ENCODE results near the gene NPHP4.

NPHP4 gene

GRCh38 chr1:5906116-5906515 is 86.1 kb downstream of the NPHP4 start:
- TF ChIP-seq CTCF (IDR thresholded peaks at IDR 0.05; ENCODE audit: borderline replicate concordance, control extremely low read depth, extremely low read depth, insufficient read depth, missing control alignments), result no peak
- in situ Hi-C loops (cut with MboI; ENCODE audit: low sequenced_read_pairs, unreplicated experiment), result loop anchor here (25.0 kb wide), 1 partner anchor 394 kb away; no protein-coding TSS in a partner anchor
- no peak for DNase-seq (ENCODE audit: low spot score)

DNA sequence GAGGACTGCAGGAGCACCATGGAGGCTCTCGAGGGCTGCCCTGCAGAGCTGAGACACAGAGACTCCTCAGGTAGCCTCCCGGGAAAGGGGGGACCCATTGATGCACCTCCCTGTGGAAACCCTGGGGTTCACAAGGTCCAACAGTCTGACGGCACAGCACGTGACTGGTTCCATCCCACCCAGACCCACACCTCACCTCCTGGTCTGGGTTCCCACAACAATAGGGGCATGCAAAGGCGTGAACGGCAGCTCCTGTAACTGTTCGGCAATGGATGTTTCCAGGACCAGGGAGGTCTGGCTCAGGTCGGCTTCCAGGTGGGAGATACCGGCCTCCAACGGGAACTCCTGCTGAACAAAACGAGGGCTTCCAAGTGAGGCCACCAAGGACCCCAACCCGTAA is 86.8 kb downstream of the NPHP4 start:
- no peak for DNase-seq (ENCODE audit: low spot score)
- TF ChIP-seq CTCF (IDR thresholded peaks at IDR 0.05; ENCODE audit: borderline replicate concordance, control extremely low read depth, extremely low read depth, insufficient read depth, missing control alignments), result no peak
- in situ Hi-C loops (cut with MboI; ENCODE audit: low sequenced_read_pairs, unreplicated experiment), result loop anchor here (25.0 kb wide), 1 partner anchor 393 kb away; no protein-coding TSS in a partner anchor

DNA sequence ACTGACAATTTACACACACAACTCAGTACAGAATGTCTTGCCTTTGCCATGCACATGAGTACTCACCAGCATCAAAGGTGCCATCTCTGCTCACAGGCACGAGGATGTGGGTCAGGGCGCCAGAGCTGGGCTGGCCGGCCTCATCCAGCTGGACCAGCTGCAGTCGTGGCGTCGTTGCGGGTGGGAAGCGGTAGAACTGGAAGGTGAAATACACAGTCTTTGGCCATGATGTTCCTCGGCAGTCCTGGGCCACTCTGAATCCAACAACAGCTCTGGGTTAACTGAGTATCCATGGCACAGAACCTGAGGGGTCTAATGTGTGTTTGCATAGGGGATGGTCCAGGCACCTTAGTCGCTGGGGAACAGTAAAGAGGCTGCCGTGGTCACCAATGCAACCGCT is 87.7 kb downstream of the NPHP4 start:
- no peak for DNase-seq (ENCODE audit: low spot score)
- in situ Hi-C loops (cut with MboI; ENCODE audit: low sequenced_read_pairs, unreplicated experiment), result loop anchor here (25.0 kb wide), 1 partner anchor 392 kb away; no protein-coding TSS in a partner anchor
- no peak for TF ChIP-seq CTCF (IDR thresholded peaks at IDR 0.05; ENCODE audit: borderline replicate concordance, control extremely low read depth, extremely low read depth, insufficient read depth, missing control alignments)

- no peak for TF ChIP-seq CTCF (IDR thresholded peaks at IDR 0.05; ENCODE audit: borderline replicate concordance, control extremely low read depth, extremely low read depth, insufficient read depth, missing control alignments)
- no peak for DNase-seq (ENCODE audit: low spot score)
- in situ Hi-C loops (cut with MboI; ENCODE audit: low sequenced_read_pairs, unreplicated experiment), result loop anchor here (25.0 kb wide), 1 partner anchor 391 kb away; no protein-coding TSS in a partner anchor
Measured at GRCh38 chr1:5903680-5904079, 88.5 kb downstream of the NPHP4 start.

DNA sequence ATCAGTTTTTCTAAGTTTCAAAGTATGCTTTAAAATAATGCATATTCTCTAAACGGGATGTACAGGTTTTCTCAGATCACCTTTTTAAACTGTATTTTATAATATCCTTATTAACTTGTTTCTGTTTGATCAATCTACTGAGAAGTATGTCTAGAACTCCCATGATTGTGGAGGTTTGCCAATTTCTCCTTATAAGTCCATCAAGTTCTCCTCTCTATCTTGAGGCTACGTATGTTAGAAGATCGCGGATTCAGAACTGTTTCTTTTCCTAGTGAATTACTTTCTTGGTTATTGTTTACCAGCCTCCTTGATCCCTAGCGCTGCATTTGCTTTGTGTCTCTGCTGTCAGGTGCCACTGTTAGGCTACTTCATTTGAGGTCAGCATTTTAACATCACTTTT is 89.2 kb downstream of the NPHP4 start:
- in situ Hi-C loops (cut with MboI; ENCODE audit: low sequenced_read_pairs, unreplicated experiment), result loop anchor here (25.0 kb wide), 1 partner anchor 391 kb away; no protein-coding TSS in a partner anchor
- TF ChIP-seq CTCF (IDR thresholded peaks at IDR 0.05; ENCODE audit: borderline replicate concordance, control extremely low read depth, extremely low read depth, insufficient read depth, missing control alignments), result no peak

DNA sequence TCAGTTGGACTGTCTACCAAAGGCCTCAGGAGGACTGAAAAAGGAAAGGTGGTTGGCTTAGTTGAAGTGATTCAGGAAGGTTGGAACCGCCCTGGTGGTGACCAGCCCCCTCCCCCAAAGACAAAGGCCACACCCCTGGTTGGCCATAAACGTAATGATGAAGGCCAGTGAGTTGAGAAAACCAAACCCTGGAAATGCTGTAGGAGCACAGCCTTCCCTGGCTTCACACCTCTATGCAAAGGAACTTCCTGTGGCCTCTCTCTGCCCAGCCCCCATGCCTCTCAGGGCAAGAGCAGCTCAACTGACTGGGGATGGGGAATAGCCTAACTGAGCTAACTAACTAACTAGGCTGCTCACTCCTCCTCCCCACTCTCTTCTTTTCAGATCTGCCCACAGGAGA is 90.4 kb downstream of the NPHP4 start:
- TF ChIP-seq CTCF (IDR thresholded peaks at IDR 0.05; ENCODE audit: borderline replicate concordance, control extremely low read depth, extremely low read depth, insufficient read depth, missing control alignments), result no peak
- in situ Hi-C loops (cut with MboI; ENCODE audit: low sequenced_read_pairs, unreplicated experiment), result loop anchor here (25.0 kb wide), 1 partner anchor 390 kb away; no protein-coding TSS in a partner anchor
- DNase-seq (ENCODE audit: low spot score), result no peak

More for the DNA sequence above, 89.2 kb downstream of the NPHP4 start:
- no peak for DNase-seq (ENCODE audit: low spot score)
